BLaER1 treated with 17β-estradiol and CSF1 and Interleukin-3, amounts not matched to agents 10 nM and 100 nM (cell line): Measurements from ENCODE around the gene GJD4.

Experiments
- H3K27ac ChIP-seq, 11 experiments: shearing (Covaris generic); formaldehyde crosslinking; 2 replicates each; pipeline ENCODE4 v1.8.1; 2022
- H3K27me3 ChIP-seq, 11 experiments: shearing (Covaris generic); formaldehyde crosslinking; 2 replicates each; pipeline ENCODE4 v1.8.1; 2022
- H3K36me3 ChIP-seq, 11 experiments: shearing (Covaris generic); formaldehyde crosslinking; 2 replicates each; pipeline ENCODE4 v1.8.1; 2022
- H3K4me1 ChIP-seq, 10 experiments: shearing (Covaris generic); formaldehyde crosslinking; 2 replicates each; pipeline ENCODE4 v1.8.1; 2022
- H3K4me2 ChIP-seq, 11 experiments: shearing (Covaris generic); formaldehyde crosslinking; 2 replicates each; pipeline ENCODE4 v1.8.1; 2022
- H3K4me3 ChIP-seq, 10 experiments: shearing (Covaris generic); formaldehyde crosslinking; 2 replicates each; pipeline ENCODE4 v1.8.1; 2022
- H3K9ac ChIP-seq, 11 experiments: shearing (Covaris generic); formaldehyde crosslinking; 2 replicates each; pipeline ENCODE4 v1.8.1; 2022
- H3K9me3 ChIP-seq, 11 experiments: shearing (Covaris generic); formaldehyde crosslinking; replicated peaks in 1 of 11; 2 replicates each; pipeline ENCODE4 v1.8.1; 2022
- H4K20me1 ChIP-seq, 11 experiments: shearing (Covaris generic); formaldehyde crosslinking; 2 replicates each; pipeline ENCODE4 v1.8.1; 2022
- Cebpa-rat ChIP-seq, 11 experiments: shearing (Covaris generic); IDR thresholded peaks; 2 replicates each; pipeline ENCODE4 v1.8.1; 2022

The GJD4 gene, protein sequence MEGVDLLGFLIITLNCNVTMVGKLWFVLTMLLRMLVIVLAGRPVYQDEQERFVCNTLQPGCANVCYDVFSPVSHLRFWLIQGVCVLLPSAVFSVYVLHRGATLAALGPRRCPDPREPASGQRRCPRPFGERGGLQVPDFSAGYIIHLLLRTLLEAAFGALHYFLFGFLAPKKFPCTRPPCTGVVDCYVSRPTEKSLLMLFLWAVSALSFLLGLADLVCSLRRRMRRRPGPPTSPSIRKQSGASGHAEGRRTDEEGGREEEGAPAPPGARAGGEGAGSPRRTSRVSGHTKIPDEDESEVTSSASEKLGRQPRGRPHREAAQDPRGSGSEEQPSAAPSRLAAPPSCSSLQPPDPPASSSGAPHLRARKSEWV

DNA sequence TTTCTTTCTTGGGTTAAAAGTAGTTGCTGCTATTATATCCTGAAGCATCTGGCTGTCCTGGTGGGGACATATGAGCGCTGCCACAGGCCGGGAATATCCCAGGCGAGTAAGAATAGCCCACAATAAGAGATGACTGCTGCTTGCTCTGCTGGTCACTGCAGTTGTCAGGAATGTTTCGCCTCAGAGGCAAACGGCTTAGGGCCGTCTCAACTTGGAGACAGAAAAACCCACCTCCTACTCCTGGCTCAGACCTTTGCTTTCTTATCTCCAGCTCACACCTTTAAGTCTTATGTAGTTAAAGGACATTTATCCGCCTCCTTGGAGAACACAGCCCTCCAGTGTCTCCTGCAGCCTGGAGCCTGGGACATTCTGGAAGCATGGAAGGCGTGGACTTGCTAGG lies at the start of gene GJD4:
GJD4 (plus strand) TSS at position 151 of the 400 bp plus-strand sequence; CDS start at position 378, 227 bp downstream.
- Histone ChIP-seq H3K4me2 (no peak within 1 kb of the TSS), H3K9ac (no peak within 1 kb of the TSS), H3K27me3 (no peaks in the 10 kb centered on the region), H3K4me3 (no peak within 1 kb of the TSS), H3K36me3 (no peaks in the 10 kb centered on the region), H3K4me1 (no peaks in the 10 kb centered on the region), H3K9me3 (peaks cover 13 to 35% (median 26%) of the 10 kb centered on the region in 11 experiments), H3K27ac (no peak within 1 kb of the TSS), H4K20me1 (no peaks in the 10 kb centered on the region)
- TF ChIP-seq Cebpa-rat (IDR thresholded peaks at IDR 0.05): no peak

DNA sequence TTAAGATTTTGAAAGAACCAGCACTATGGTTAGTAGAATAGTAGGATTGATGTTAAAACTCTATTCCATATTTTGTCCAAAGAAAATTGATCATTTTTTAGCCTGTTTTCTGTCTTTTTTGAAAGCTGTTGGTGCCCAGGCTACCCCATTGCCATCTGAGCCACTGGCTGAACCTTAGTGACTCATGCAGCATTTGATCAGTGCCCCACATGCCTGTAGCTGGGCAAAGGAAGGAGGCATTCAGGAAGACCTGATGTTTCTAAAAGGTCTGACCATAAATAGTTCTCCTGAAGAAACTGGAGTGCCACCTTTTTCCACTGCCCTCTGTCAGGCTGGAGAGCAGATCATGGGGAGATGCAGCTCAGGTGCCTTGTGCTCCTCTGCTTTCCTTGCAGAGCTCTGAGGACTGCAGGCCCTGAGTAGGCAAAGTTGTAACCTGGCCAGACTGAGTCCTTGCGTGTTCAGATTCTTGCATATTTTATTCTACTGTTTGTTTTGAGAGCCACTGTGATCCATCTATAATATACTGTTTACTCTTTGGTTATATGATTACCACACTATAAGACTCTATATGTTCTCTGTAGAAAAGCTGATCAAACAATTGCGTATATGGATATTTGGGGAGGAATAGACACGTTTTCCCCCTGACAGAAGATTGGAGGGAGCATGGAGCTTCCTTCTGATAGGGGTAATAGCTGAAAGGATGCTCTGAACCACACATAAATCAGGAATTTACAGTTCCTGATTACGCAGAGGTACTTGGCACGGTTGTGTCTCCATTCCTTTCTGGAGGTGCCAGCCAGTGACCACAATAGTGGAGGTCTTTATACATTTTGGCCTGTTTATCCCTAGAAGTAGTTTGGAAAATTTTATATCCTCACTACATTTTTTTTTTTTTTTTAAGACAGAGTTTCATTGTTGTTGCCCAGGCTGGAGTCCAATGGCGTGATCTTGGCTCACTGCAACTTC lies 48.9 kb upstream of the GJD4 start:
- TF ChIP-seq Cebpa-rat (IDR thresholded peaks at IDR 0.05): no peak
- H3K36me3 ChIP-seq: peaks cover 60 to 99% (median 90%) of the 10 kb centered on the region in 11 experiments

DNA sequence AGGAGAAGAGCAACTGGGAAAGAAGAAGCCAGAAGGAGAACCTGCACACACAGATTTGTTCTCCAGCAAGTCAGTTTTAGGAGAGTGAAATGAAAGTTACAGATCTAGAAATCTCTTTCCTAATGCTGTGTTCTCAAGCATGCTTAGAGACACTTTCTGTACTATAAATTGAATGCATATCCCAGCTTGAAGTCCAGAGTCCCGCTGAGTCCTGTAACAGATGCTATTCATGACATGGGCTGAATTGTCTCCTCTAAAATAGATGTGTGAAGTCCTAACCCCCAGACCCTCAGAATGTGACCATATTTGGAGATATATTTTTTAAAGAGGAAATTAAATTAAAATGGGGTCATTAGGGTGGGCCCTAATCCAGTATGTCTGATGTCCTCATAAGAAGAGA lies 46.9 kb upstream of the GJD4 start:
- Histone ChIP-seq H3K36me3 (peaks cover 63 to 94% (median 76%) of the 10 kb centered on the region in 11 experiments), H3K4me2 (no peak overlapping the region), H4K20me1 (peaks cover 0 to 36% (median 12%) of the 10 kb centered on the region in 11 experiments; a peak in 10 of 22 replicates), H3K4me1 (peaks cover 0 to 32% (median 0%) of the 10 kb centered on the region in 10 experiments; a peak in 4 of 20 replicates), H3K4me3 (no peak overlapping the region), H3K27me3 (no peaks in the 10 kb centered on the region), H3K27ac (no peak overlapping the region), H3K9me3 (no peaks in the 10 kb centered on the region), H3K9ac (no peak overlapping the region)
- TF ChIP-seq Cebpa-rat (IDR thresholded peaks at IDR 0.05): no peak

More for the DNA sequence above, 48.9 kb upstream of the GJD4 start:
- no peaks in the 10 kb centered on the region for H3K9me3 ChIP-seq
- H3K4me3 ChIP-seq: no peak overlapping the region
- H3K27ac ChIP-seq: no peak overlapping the region
- no peak overlapping the region for H3K4me2 ChIP-seq
- peaks cover 0 to 15% (median 0%) of the 10 kb centered on the region in 10 experiments; a peak in 3 of 20 replicates for H3K4me1 ChIP-seq
- peaks cover 0 to 32% (median 10%) of the 10 kb centered on the region in 11 experiments; a peak in 10 of 22 replicates for H4K20me1 ChIP-seq
- no peaks in the 10 kb centered on the region for H3K27me3 ChIP-seq
- no peak overlapping the region for H3K9ac ChIP-seq

DNA sequence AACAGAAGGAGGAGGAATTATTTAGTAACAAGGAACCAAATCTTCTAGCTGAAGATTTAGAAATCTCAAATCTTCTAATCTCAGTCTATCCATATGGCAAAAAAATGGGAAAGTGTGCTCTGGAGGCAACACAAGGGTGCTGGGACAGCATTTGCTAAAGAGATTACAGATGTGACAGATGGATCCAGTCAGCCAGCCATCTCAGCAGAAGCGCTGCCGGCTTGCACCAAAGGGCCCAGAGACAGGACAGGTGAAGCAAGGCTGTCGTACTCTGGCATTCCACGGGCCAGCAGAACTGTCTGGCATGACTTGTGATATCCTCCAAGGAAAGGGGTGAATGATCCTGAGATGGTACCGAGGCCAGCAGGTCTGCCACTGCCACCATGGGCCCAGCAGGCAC lies 45.7 kb upstream of the GJD4 start:
- Histone ChIP-seq H3K36me3 (peaks cover 56 to 89% (median 73%) of the 10 kb centered on the region in 11 experiments), H3K4me3 (no peak overlapping the region), H3K4me1 (peaks cover 7 to 37% (median 9%) of the 10 kb centered on the region in 10 experiments), H3K9ac (no peak overlapping the region; a peak in 1 of 22 replicates), H3K27ac (no peak overlapping the region), H3K4me2 (no peak overlapping the region), H3K27me3 (no peaks in the 10 kb centered on the region), H4K20me1 (peaks cover 0 to 39% (median 15%) of the 10 kb centered on the region in 11 experiments; a peak in 10 of 22 replicates), H3K9me3 (no peaks in the 10 kb centered on the region)
- no peak for TF ChIP-seq Cebpa-rat (IDR thresholded peaks at IDR 0.05)

DNA sequence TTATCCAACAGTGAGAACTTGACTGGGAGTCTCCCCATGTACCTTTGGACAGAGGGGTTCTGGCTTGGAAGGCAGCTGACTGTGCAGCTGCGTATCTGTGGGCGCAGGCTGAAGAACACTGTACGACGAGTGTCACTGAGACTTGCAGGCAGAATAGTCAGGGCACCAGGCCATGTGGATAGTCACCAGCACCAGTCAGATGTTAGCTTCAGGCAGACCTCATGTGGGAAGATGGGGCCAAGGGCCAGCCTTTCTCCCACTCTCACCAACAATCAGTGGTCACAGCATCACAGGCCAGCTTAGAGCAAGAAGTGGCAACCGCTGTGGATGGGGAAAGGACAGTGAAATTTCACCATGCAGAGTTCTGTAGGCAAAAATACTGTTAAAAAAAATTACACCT lies 43.4 kb upstream of the GJD4 start:
- no peak for TF ChIP-seq Cebpa-rat (IDR thresholded peaks at IDR 0.05)
- peaks cover 15 to 47% (median 17%) of the 10 kb centered on the region in 10 experiments for H3K4me1 ChIP-seq
- H4K20me1 ChIP-seq: peaks cover 0 to 43% (median 22%) of the 10 kb centered on the region in 11 experiments; a peak in 11 of 22 replicates
- H3K4me2 ChIP-seq: no peak overlapping the region
- no peaks in the 10 kb centered on the region for H3K9me3 ChIP-seq
- peaks cover 54 to 89% (median 72%) of the 10 kb centered on the region in 11 experiments for H3K36me3 ChIP-seq
- H3K27ac ChIP-seq: no peak overlapping the region
- H3K27me3 ChIP-seq: no peaks in the 10 kb centered on the region
- H3K9ac ChIP-seq: no peak overlapping the region
- no peak overlapping the region for H3K4me3 ChIP-seq

DNA sequence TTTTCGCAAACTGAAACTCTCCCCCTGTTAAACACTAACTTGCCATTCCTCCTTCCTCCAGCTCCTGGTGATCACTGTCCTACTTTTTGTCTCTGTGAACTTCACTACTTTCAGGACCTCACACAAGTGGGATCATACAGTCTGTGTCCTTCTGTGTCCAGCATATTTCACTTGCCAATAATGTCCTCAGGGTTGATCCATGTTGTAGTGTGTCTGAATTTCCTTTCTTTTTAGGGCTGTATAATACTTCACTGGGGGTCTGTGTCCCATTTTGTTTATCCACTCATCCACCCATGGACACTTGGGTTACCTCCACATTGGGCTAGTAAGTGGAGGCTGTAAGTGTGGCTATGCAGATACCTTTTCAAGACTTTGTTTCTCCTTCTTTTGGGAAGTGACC lies 42.7 kb upstream of the GJD4 start:
- Histone ChIP-seq H3K4me2 (0 out of 22 replicates have a peak overlapping the region, but pooled peaks of 1 of the 11 experiments have one; percentile 10), H3K4me1 (peaks cover 15 to 47% (median 17%) of the 10 kb centered on the region in 10 experiments), H3K36me3 (peaks cover 55 to 89% (median 73%) of the 10 kb centered on the region in 11 experiments), H3K9me3 (no peaks in the 10 kb centered on the region), H4K20me1 (peaks cover 0 to 43% (median 22%) of the 10 kb centered on the region in 11 experiments; a peak in 11 of 22 replicates), H3K4me3 (no peak overlapping the region), H3K27ac (no peak overlapping the region), H3K9ac (no peak overlapping the region), H3K27me3 (no peaks in the 10 kb centered on the region)
- no peak for TF ChIP-seq Cebpa-rat (IDR thresholded peaks at IDR 0.05)

DNA sequence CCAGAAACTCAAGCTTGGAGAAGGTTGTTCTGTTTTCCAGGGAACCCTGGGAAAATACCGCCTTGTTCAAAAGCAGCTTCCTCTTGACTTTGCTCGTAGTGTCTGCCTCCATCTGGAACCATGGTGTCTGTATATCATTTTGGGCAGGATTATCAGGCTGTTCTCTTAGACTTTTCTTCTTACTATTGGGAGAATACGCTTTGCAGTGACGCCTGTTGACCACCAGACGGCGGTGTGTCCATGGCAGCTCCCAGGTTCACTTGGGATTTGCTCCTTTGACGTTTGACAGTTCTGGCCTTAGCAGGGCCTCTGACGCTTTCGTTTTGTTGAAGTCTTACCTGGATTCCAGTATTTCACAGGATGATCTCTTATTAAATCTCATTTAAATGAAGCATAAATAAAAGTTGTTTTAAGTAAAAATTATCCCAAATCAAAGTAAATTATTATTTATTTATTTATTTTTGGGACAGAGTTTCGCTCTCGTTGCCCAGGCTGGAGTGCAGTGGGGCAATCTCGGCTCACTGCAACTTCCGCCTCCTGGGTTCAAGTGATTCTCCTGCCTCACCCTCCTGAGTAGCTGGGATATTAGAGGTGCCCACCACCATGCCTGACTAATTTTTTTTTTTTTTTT lies 41.8 kb upstream of the GJD4 start:
- Histone ChIP-seq H3K27me3 (no peaks in the 10 kb centered on the region), H3K4me1 (peaks cover 15 to 47% (median 22%) of the 10 kb centered on the region in 10 experiments), H4K20me1 (peaks cover 0 to 51% (median 25%) of the 10 kb centered on the region in 11 experiments; a peak in 13 of 22 replicates), H3K27ac (no peak overlapping the region), H3K4me3 (no peak overlapping the region), H3K4me2 (peak overlapping the region in 4 of 11 experiments; percentile 43 to 77 (median 61); a peak in 5 of 22 replicates), H3K9me3 (no peaks in the 10 kb centered on the region), H3K36me3 (peaks cover 56 to 89% (median 74%) of the 10 kb centered on the region in 11 experiments), H3K9ac (no peak overlapping the region)
- no peak for TF ChIP-seq Cebpa-rat (IDR thresholded peaks at IDR 0.05)

DNA sequence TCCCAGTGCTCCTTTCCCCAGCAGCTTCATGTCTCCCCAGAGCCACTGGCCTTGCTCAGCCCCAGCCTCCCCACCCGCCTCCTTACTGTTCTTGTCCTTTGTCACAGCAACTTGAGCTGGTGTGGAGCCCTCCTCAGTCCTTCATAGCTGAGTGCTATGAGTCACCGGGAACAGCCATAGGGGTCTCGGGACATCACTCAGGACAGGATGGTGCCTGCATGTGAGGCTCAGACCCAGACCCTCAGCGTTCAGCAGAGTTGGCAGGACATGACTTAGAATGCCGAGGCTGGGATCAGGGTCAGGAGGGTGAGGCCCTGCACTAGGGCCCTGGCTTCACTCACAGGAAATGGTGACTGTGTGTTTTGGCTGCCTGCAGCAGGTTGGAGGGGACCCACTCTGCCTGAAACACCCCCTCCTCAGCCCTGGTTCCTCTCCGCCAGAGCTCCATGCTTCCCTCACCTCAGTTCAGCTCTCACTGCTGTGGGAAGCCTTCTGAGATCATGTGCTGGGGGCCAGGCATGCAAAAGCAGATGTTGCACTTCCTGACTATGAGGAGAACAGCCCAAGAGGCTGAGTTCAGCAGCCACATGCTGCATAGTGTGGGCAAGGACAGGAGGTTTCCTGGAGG lies 40.7 kb upstream of the GJD4 start:
- Histone ChIP-seq H3K4me3 (no peak overlapping the region), H3K9ac (peak overlapping the region in 7 of 11 experiments; percentile 5 to 54 (median 27); a peak in 6 of 22 replicates), H4K20me1 (peaks cover 0 to 57% (median 27%) of the 10 kb centered on the region in 11 experiments; a peak in 13 of 22 replicates), H3K27me3 (no peaks in the 10 kb centered on the region), H3K4me2 (peak overlapping the region; percentile 33 to 77 (median 52); a peak in 21 of 22 replicates), H3K36me3 (peaks cover 55 to 89% (median 77%) of the 10 kb centered on the region in 11 experiments), H3K27ac (peak overlapping the region in 10 of 11 experiments; percentile 2 to 56 (median 46); a peak in 16 of 22 replicates), H3K9me3 (no peaks in the 10 kb centered on the region), H3K4me1 (peaks cover 26 to 56% (median 33%) of the 10 kb centered on the region in 10 experiments)
- TF ChIP-seq Cebpa-rat (IDR thresholded peaks at IDR 0.05): no peak
